Measurements from ENCODE around the gene SNAP29.

SNAP29 gene

DNA sequence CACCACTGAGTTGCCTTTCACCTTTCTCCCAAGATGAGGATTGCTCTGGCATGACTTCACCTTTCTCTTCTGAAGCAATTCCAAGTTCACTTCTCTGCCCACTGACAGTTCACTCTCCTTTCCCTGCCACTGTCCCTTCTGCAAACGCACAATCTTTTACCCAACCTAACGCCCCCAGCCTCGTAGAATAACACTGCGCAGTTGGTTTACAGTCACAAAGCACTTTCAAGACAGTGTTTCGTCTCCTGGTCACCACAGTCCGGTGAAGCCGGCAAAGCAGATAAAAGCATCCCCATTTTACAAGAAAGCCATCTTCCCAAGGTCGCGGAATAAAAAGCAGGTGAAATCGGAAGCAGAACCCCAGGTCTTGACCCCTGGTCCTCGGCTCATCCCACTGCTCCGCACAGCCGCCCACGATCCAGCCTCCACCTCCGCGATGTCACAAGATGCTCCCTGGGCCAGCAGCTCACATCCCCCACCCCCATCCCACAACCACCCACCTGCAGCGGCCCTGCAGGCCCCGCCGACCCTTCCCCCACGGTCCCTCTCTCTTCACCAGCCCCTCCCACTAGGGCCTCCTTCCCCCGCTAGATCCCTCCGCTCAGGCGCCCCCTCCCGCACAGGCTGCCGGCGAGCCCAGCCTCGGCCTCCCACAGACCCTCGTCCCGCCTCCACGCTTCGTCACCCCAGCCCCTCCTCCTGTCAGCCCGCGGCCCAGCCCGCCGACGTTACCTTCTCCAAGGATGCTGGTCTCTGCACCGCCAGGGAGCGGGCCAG lies 781 bp upstream of the SNAP29 start:
- H2BK5ac ChIP-seq (ENCODE audit: low read depth, low read length, poor library complexity) = peak overlapping the region; percentile 7
- WGBS (ENCODE audit: extremely low coverage, insufficient coverage, insufficient read length) = no CpG with 5 or more reads among the region's 38 CpGs
- H3K79me2 ChIP-seq (ENCODE audit: control insufficient read depth, insufficient read depth, low read length, poor library complexity) = peaks cover 7% of the 10 kb centered on the region
- peak overlapping the region; percentile 18 for H2BK120ac ChIP-seq (ENCODE audit: insufficient read depth, low read length, poor library complexity)
- peak overlapping the region; percentile 42 for H3K27ac ChIP-seq (ENCODE audit: low read depth, low read length)
- H4K8ac ChIP-seq (ENCODE audit: low read depth, low read length) = peak overlapping the region; percentile 30
- peak overlapping the region; percentile 72 for H3K4me3 ChIP-seq (ENCODE audit: low read depth, low read length)
- peaks cover 12% of the 10 kb centered on the region for H3K79me1 ChIP-seq (ENCODE audit: low read length)
- peak overlapping the region; percentile 46 for H3K9ac ChIP-seq (ENCODE audit: low read length)
- peak overlapping the region; percentile 61 for H3K4me2 ChIP-seq (ENCODE audit: low read length)
- H2BK12ac ChIP-seq (ENCODE audit: low read length) = no peak overlapping the region
- H3K23ac ChIP-seq (ENCODE audit: low read length) = no peak overlapping the region
- peak overlapping the region; percentile 65 for H3K4ac ChIP-seq (ENCODE audit: low read depth, low read length)
- H2AK5ac ChIP-seq (ENCODE audit: low read length) = no peak overlapping the region
- H4K91ac ChIP-seq (ENCODE audit: low read depth, low read length) = peak overlapping the region; percentile 41
- H3K36me3 ChIP-seq (ENCODE audit: control insufficient read depth in 1 of 2, insufficient read depth in 2 of 2, low read length in 2 of 2) = no peaks in the 10 kb centered on the region
- peaks cover 3% of the 10 kb centered on the region for H3K9me3 ChIP-seq (ENCODE audit: insufficient read depth, low read depth, low read length)
- H3K14ac ChIP-seq (ENCODE audit: low read length) = no peak overlapping the region
- H4K12ac ChIP-seq (ENCODE audit: low read depth, low read length) = peak overlapping the region; percentile 56
- peak; percentile 82 to 86 for DNase-seq
- H3K27me3 ChIP-seq (ENCODE audit: insufficient read depth, low read length) = no peaks in the 10 kb centered on the region
- peak overlapping the region; percentile 38 for H2AFZ ChIP-seq (ENCODE audit: insufficient read depth, low read length, poor library complexity)
- H3K18ac ChIP-seq (ENCODE audit: low read length) = peak overlapping the region; percentile 3
- H3K4me1 ChIP-seq (ENCODE audit: control insufficient read depth in 1 of 2, insufficient read depth in 2 of 2, low read length in 2 of 2) = peaks cover 13% of the 10 kb centered on the region in 2 experiments

DNA sequence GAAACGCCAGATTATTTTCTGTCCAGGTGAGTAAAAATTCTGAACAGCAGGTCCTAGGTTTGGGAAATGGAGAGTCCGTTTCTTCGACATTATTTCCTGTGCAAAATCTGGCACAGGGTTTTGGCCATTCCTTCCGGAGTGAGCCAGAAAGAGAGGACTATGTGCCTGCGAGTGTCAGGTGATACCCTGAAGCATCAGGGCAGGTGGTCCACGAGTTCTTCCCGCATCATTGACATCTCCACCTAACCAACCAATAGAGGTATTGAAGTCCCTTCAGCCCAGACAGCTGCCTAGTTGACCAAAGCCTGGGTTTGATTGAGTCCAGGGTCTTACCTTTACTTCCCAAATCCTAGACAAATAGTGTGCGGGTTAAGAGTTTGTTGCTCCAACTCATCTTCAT lies 808 bp downstream of the SNAP29 start:
- Histone ChIP-seq H2AFZ (ENCODE audit: insufficient read depth, low read length, poor library complexity) (no peak overlapping the region), H2BK120ac (ENCODE audit: insufficient read depth, low read length, poor library complexity) (no peak overlapping the region), H3K4me3 (ENCODE audit: low read depth, low read length) (no peak overlapping the region), H4K91ac (ENCODE audit: low read depth, low read length) (no peak overlapping the region), H3K36me3 (ENCODE audit: control insufficient read depth in 1 of 2, insufficient read depth in 2 of 2, low read length in 2 of 2) (no peaks in the 10 kb centered on the region), H4K12ac (ENCODE audit: low read depth, low read length) (no peak overlapping the region), H3K27me3 (ENCODE audit: insufficient read depth, low read length) (no peaks in the 10 kb centered on the region), H3K27ac (ENCODE audit: low read depth, low read length) (no peak overlapping the region), H2BK12ac (ENCODE audit: low read length) (no peak overlapping the region), H2BK5ac (ENCODE audit: low read depth, low read length, poor library complexity) (no peak overlapping the region), H3K4ac (ENCODE audit: low read depth, low read length) (peak overlapping the region; percentile 15), H3K9ac (ENCODE audit: low read length) (no peak overlapping the region), H3K79me2 (ENCODE audit: control insufficient read depth, insufficient read depth, low read length, poor library complexity) (peaks cover 7% of the 10 kb centered on the region), H4K8ac (ENCODE audit: low read depth, low read length) (no peak overlapping the region), H3K23ac (ENCODE audit: low read length) (no peak overlapping the region), H3K18ac (ENCODE audit: low read length) (no peak overlapping the region), H3K4me1 (ENCODE audit: control insufficient read depth in 1 of 2, insufficient read depth in 2 of 2, low read length in 2 of 2) (peaks cover 9% of the 10 kb centered on the region in 2 experiments), H3K79me1 (ENCODE audit: low read length) (peaks cover 12% of the 10 kb centered on the region), H3K9me3 (ENCODE audit: insufficient read depth, low read depth, low read length) (peaks cover 3% of the 10 kb centered on the region), H2AK5ac (ENCODE audit: low read length) (no peak overlapping the region), H3K14ac (ENCODE audit: low read length) (no peak overlapping the region), H3K4me2 (ENCODE audit: low read length) (peak overlapping the region; percentile 82)
- peak in 1 of 2 donors; percentile 48 for DNase-seq
- WGBS (ENCODE audit: extremely low coverage, insufficient coverage, insufficient read length) = no CpG with 5 or more reads among the region's 8 CpGs

GRCh38 chr22:20862540-20862939 lies 3.7 kb downstream of the SNAP29 start:
- H3K27me3 ChIP-seq (ENCODE audit: insufficient read depth, low read length) = no peaks in the 10 kb centered on the region
- H3K9ac ChIP-seq (ENCODE audit: low read length) = no peak overlapping the region
- H3K18ac ChIP-seq (ENCODE audit: low read length) = no peak overlapping the region
- H3K79me1 ChIP-seq (ENCODE audit: low read length) = peaks cover 12% of the 10 kb centered on the region
- no peak overlapping the region for H2BK5ac ChIP-seq (ENCODE audit: low read depth, low read length, poor library complexity)
- no peak overlapping the region for H4K91ac ChIP-seq (ENCODE audit: low read depth, low read length)
- no peak overlapping the region for H3K27ac ChIP-seq (ENCODE audit: low read depth, low read length)
- peaks cover 3% of the 10 kb centered on the region for H3K9me3 ChIP-seq (ENCODE audit: insufficient read depth, low read depth, low read length)
- H3K79me2 ChIP-seq (ENCODE audit: control insufficient read depth, insufficient read depth, low read length, poor library complexity) = peaks cover 5% of the 10 kb centered on the region
- H3K4me2 ChIP-seq (ENCODE audit: low read length) = no peak overlapping the region
- H3K14ac ChIP-seq (ENCODE audit: low read length) = no peak overlapping the region
- H3K4me3 ChIP-seq (ENCODE audit: low read depth, low read length) = no peak overlapping the region
- no peak overlapping the region for H2BK12ac ChIP-seq (ENCODE audit: low read length)
- H3K36me3 ChIP-seq (ENCODE audit: control insufficient read depth in 1 of 2, insufficient read depth in 2 of 2, low read length in 2 of 2) = peaks cover 0 to 2% of the 10 kb centered on the region in 2 experiments
- H4K8ac ChIP-seq (ENCODE audit: low read depth, low read length) = no peak overlapping the region
- H3K4ac ChIP-seq (ENCODE audit: low read depth, low read length) = no peak overlapping the region
- WGBS (ENCODE audit: extremely low coverage, insufficient coverage, insufficient read length) = no CpG with 5 or more reads among the region's 2 CpGs
- DNase-seq = peak; percentile 66 to 89
- H4K12ac ChIP-seq (ENCODE audit: low read depth, low read length) = no peak overlapping the region
- H2AFZ ChIP-seq (ENCODE audit: insufficient read depth, low read length, poor library complexity) = no peak overlapping the region
- no peak overlapping the region for H3K23ac ChIP-seq (ENCODE audit: low read length)
- H3K4me1 ChIP-seq (ENCODE audit: control insufficient read depth in 1 of 2, insufficient read depth in 2 of 2, low read length in 2 of 2) = peaks cover 24 to 31% of the 10 kb centered on the region in 2 experiments
- H2AK5ac ChIP-seq (ENCODE audit: low read length) = no peak overlapping the region
- no peak overlapping the region for H2BK120ac ChIP-seq (ENCODE audit: insufficient read depth, low read length, poor library complexity)

GRCh38 chr22:20863366-20863765 lies 4.6 kb downstream of the SNAP29 start:
- Histone ChIP-seq H4K12ac (ENCODE audit: low read depth, low read length) (no peak overlapping the region), H3K18ac (ENCODE audit: low read length) (no peak overlapping the region), H2AK5ac (ENCODE audit: low read length) (no peak overlapping the region), H3K4ac (ENCODE audit: low read depth, low read length) (no peak overlapping the region), H3K36me3 (ENCODE audit: control insufficient read depth in 1 of 2, insufficient read depth in 2 of 2, low read length in 2 of 2) (peaks cover 0 to 2% of the 10 kb centered on the region in 2 experiments), H3K4me3 (ENCODE audit: low read depth, low read length) (no peak overlapping the region), H3K9ac (ENCODE audit: low read length) (no peak overlapping the region), H3K27ac (ENCODE audit: low read depth, low read length) (no peak overlapping the region), H3K79me1 (ENCODE audit: low read length) (peaks cover 5% of the 10 kb centered on the region), H2BK12ac (ENCODE audit: low read length) (no peak overlapping the region), H3K79me2 (ENCODE audit: control insufficient read depth, insufficient read depth, low read length, poor library complexity) (peaks cover 5% of the 10 kb centered on the region), H2BK120ac (ENCODE audit: insufficient read depth, low read length, poor library complexity) (no peak overlapping the region), H3K4me2 (ENCODE audit: low read length) (no peak overlapping the region), H3K23ac (ENCODE audit: low read length) (no peak overlapping the region), H2AFZ (ENCODE audit: insufficient read depth, low read length, poor library complexity) (no peak overlapping the region), H3K27me3 (ENCODE audit: insufficient read depth, low read length) (no peaks in the 10 kb centered on the region), H4K8ac (ENCODE audit: low read depth, low read length) (no peak overlapping the region), H3K14ac (ENCODE audit: low read length) (no peak overlapping the region), H3K9me3 (ENCODE audit: insufficient read depth, low read depth, low read length) (peaks cover 3% of the 10 kb centered on the region), H2BK5ac (ENCODE audit: low read depth, low read length, poor library complexity) (no peak overlapping the region), H4K91ac (ENCODE audit: low read depth, low read length) (no peak overlapping the region), H3K4me1 (ENCODE audit: control insufficient read depth in 1 of 2, insufficient read depth in 2 of 2, low read length in 2 of 2) (peaks cover 24 to 30% of the 10 kb centered on the region in 2 experiments)
- no peak for DNase-seq
- no CpG with 5 or more reads among the region's 4 CpGs for WGBS (ENCODE audit: extremely low coverage, insufficient coverage, insufficient read length)
